HG03442 (cell line): Measurements from ENCODE around the gene RNASEH2A.
"Not testable (repeated sequence)": the region's sequence is repeated elsewhere in the genome, so short reads cannot be mapped to it uniquely, and the experiment has no call there.

Source experiments
- ATAC-seq: cut with Tn5 transposase; IDR thresholded peaks from one replicate; pipeline ENCODE4 v1.9.1; 2021; ENCODE audit warnings: mild to moderate bottlenecking, moderate library complexity; ENCODE audit not compliant: unreplicated experiment

RNASEH2A gene

GRCh38 chr19:12792853-12793289 is 13.5 kb upstream of the RNASEH2A start:
- no peak for ATAC-seq

GRCh38 chr19:12793290-12794195 is 12.8 kb upstream of the RNASEH2A start:
- ATAC-seq, result peak; percentile 33

GRCh38 chr19:12794196-12794941 is 12.0 kb upstream of the RNASEH2A start:
- ATAC-seq, result no peak

- no peak for ATAC-seq
Observed at GRCh38 chr19:12794971-12795381, 11.4 kb upstream of the RNASEH2A start.

- no peak for ATAC-seq
Observed at GRCh38 chr19:12796146-12797071, 10.0 kb upstream of the RNASEH2A start.

GRCh38 chr19:12797141-12797587 is 9.2 kb upstream of the RNASEH2A start:
- no peak for ATAC-seq

- not testable (repeated sequence) for ATAC-seq
Observed at GRCh38 chr19:12797607-12798006, 8.8 kb upstream of the RNASEH2A start.

GRCh38 chr19:12799742-12800465 is 6.5 kb upstream of the RNASEH2A start:
- ATAC-seq, result no peak

- ATAC-seq, result no peak
Observed at GRCh38 chr19:12800466-12800770, 6.0 kb upstream of the RNASEH2A start.

- no peak for ATAC-seq
Observed at GRCh38 chr19:12800923-12801465, 5.4 kb upstream of the RNASEH2A start.

GRCh38 chr19:12801466-12802266 is 4.7 kb upstream of the RNASEH2A start, which contains the start of the genes PRDX2 and THSD8:
PRDX2 (minus strand) TSS chr19:12801800; CDS start chr19:12801261, 539 bp downstream.
THSD8 (plus strand) TSS chr19:12802069; CDS start chr19:12802072, 3 bp downstream.
- ATAC-seq, result no peak

GRCh38 chr19:12802267-12803106 is 3.9 kb upstream of the RNASEH2A start:
- ATAC-seq, result no peak

GRCh38 chr19:12804051-12804450 is 2.3 kb upstream of the RNASEH2A start:
- ATAC-seq, result no peak

GRCh38 chr19:12815088-12815487 is 8.7 kb downstream of the RNASEH2A start:
- ATAC-seq, result no peak

GRCh38 chr19:12817188-12817587 is 10.8 kb downstream of the RNASEH2A start:
- not testable (repeated sequence) for ATAC-seq

- ATAC-seq, result not testable (repeated sequence)
Observed at GRCh38 chr19:12817810-12818209, 11.4 kb downstream of the RNASEH2A start.

GRCh38 chr19:12821761-12822160 is 15.4 kb downstream of the RNASEH2A start:
- no peak for ATAC-seq
